H1 (cell line): ENCODE results near the gene HTR2B. TPM values are rescaled to one million over a fixed set of nuclear protein-coding genes. Genes with fewer than 3 reads are reported as not detected.

Source experiments
- CTCF ChIA-PET: fragments of 300-600 bp; sonication (Branson Sonifier 250); formaldehyde crosslinking; loops from one replicate; lab custom pipeline; 2021; ENCODE audit not compliant: partially characterized antibody; lab: Charles Lee
- POLR2A ChIA-PET: fragments of 300-600 bp; sonication (Branson Sonifier 250); formaldehyde crosslinking; loops from one replicate; lab custom pipeline; 2021; ENCODE audit warnings: inconsistent platforms; ENCODE audit not compliant: partially characterized antibody; lab: Charles Lee
- DNase-seq, 2 experiments: peaks; one replicate each; pipeline versions ENCODE4 v3.0.0 to v3.0.0-alpha.2; 2010 to 2022; ENCODE audit warnings: low spot score in 2 of 2, low read depth in 1 of 2, mixed read lengths in 1 of 2
- FAIRE-seq: peaks from 2 replicates; lab custom pipeline; 2011; peaks lifted over from hg19 to GRCh38; lab: Jason Lieb, UNC
- H2AFZ ChIP-seq: 2 replicates; pipeline ENCODE4 v1.8.1; 2012; ENCODE audit warnings: low read length, inconsistent platforms
- H2AK5ac ChIP-seq: 2 replicates; pipeline ENCODE4 v1.6.1; 2013; ENCODE audit warnings: low read depth, low read length
- H2BK120ac ChIP-seq: replicated peaks from 2 replicates; pipeline ENCODE3; 2013; ENCODE audit warnings: low read depth, low read length, inconsistent platforms
- H2BK12ac ChIP-seq: 2 replicates; pipeline ENCODE4 v1.6.1; 2013; ENCODE audit warnings: low read depth, low read length
- H2BK15ac ChIP-seq: 2 replicates; pipeline ENCODE4 v1.6.1; 2013; ENCODE audit warnings: low read length
- H2BK20ac ChIP-seq: 2 replicates; pipeline ENCODE4 v1.6.1; 2013; ENCODE audit warnings: low read length
- H2BK5ac ChIP-seq: 2 replicates; pipeline ENCODE4 v1.6.1; 2013; ENCODE audit warnings: low read depth, low read length
- H3K14ac ChIP-seq: 2 replicates; pipeline ENCODE4 v1.6.1; 2013; ENCODE audit warnings: inconsistent platforms; ENCODE audit not compliant: insufficient read length
- H3K18ac ChIP-seq: 2 replicates; pipeline ENCODE4 v1.6.1; 2013; ENCODE audit warnings: low read length; ENCODE audit errors: extremely low read depth
- H3K23ac ChIP-seq: 2 replicates; pipeline ENCODE4 v1.6.1; 2013; ENCODE audit warnings: inconsistent platforms; ENCODE audit not compliant: insufficient read length
- H3K23me2 ChIP-seq: 2 replicates; pipeline ENCODE4 v1.6.1; 2013; ENCODE audit warnings: low read depth, low read length
- H3K27ac ChIP-seq: 2 replicates; pipeline ENCODE4 v1.6.1; 2011; ENCODE audit warnings: low read depth, low read length, inconsistent platforms
- H3K27me3 ChIP-seq, 4 experiments: replicated peaks in 1 of 4; 1 replicate in 1 of 4; 2 replicates in 3 of 4; pipeline versions ENCODE4 v1.6.1 to v1.8.1; 2011 to 2013; ENCODE audit warnings: low read length in 3 of 4, mild to moderate bottlenecking in 3 of 4, inconsistent platforms in 2 of 4, mixed read lengths in 2 of 4, moderate library complexity in 1 of 4; ENCODE audit not compliant: control insufficient read depth in 3 of 4, insufficient read depth in 3 of 4; ENCODE audit errors: extremely low read depth in 1 of 4
- H3K36me3 ChIP-seq, 4 experiments: 2 replicates each; pipeline versions ENCODE4 v1.6.1 to v1.8.1; 2011 to 2013; ENCODE audit warnings: mild to moderate bottlenecking in 4 of 4, low read length in 3 of 4, moderate library complexity in 2 of 4, control low read depth in 1 of 4, inconsistent platforms in 1 of 4; ENCODE audit not compliant: insufficient read depth in 4 of 4, control insufficient read depth in 2 of 4
- H3K4ac ChIP-seq: replicated peaks from 2 replicates; pipeline ENCODE3; 2013; ENCODE audit warnings: low read length, low read depth, mixed read lengths, inconsistent platforms; ENCODE audit not compliant: insufficient read length
- H3K4me1 ChIP-seq, 4 experiments: replicated peaks in 1 of 4; 1 replicate in 1 of 4; 2 replicates in 3 of 4; pipeline versions ENCODE4 v1.6.1 to v1.8.1; 2011 to 2013; ENCODE audit warnings: low read length in 3 of 4, inconsistent platforms in 2 of 4, mixed read lengths in 1 of 4; ENCODE audit not compliant: insufficient read depth in 4 of 4, control insufficient read depth in 3 of 4
- H3K4me2 ChIP-seq, 2 experiments: 2 replicates each; pipeline versions ENCODE4 v1.6.1 to v1.8.1; 2011 to 2013; ENCODE audit warnings: low read depth in 2 of 2, low read length in 2 of 2, control low read depth in 1 of 2, inconsistent platforms in 1 of 2, mild to moderate bottlenecking in 1 of 2; ENCODE audit not compliant: insufficient read depth in 1 of 2
- H3K4me3 ChIP-seq, 4 experiments: fragments of 200-600, 300-600 bp in 1 of 4; sonication (generic), shearing (Covaris generic), sonication (Bioruptor Twin) in 1 of 4; 2 replicates each; pipeline versions ENCODE4 v1.5.1 to v1.8.1; 2011 to 2016; ENCODE audit warnings: low read length in 4 of 4, low read depth in 3 of 4, control low read depth in 2 of 4, inconsistent platforms in 2 of 4, mild to moderate bottlenecking in 2 of 4, mixed read lengths in 1 of 4, moderate library complexity in 1 of 4; ENCODE audit not compliant: insufficient read depth in 2 of 4; ENCODE audit errors: extremely low read depth in 1 of 4
- H3K56ac ChIP-seq: replicated peaks from 2 replicates; pipeline ENCODE3; 2013; ENCODE audit warnings: low read depth, mild to moderate bottlenecking, mixed read lengths, low read length, inconsistent platforms; ENCODE audit not compliant: insufficient read length
- H3K79me1 ChIP-seq: 2 replicates; pipeline ENCODE4 v1.6.1; 2013; ENCODE audit warnings: low read depth, low read length, control low read depth
- H3K79me2 ChIP-seq, 2 experiments: 2 replicates each; pipeline versions ENCODE4 v1.6.1 to v1.8.1; 2012 to 2013; ENCODE audit warnings: low read length in 2 of 2, mild to moderate bottlenecking in 2 of 2, inconsistent platforms in 1 of 2; ENCODE audit not compliant: insufficient read depth in 2 of 2, control insufficient read depth in 1 of 2
- H3K9ac ChIP-seq, 4 experiments: replicated peaks in 1 of 4; 1 replicate in 1 of 4; 2 replicates in 3 of 4; pipeline versions ENCODE4 v1.6.1 to v1.8.1; 2011 to 2013; ENCODE audit warnings: low read depth in 3 of 4, low read length in 3 of 4, control low read depth in 2 of 4, mild to moderate bottlenecking in 2 of 4, moderate library complexity in 2 of 4, inconsistent platforms in 1 of 4; ENCODE audit errors: extremely low read depth in 1 of 4
- H3K9me3 ChIP-seq, 2 experiments: 2 replicates each; pipeline versions ENCODE4 v1.6.1 to v1.8.1; 2012 to 2013; ENCODE audit warnings: mild to moderate bottlenecking in 2 of 2, moderate library complexity in 2 of 2, control low read depth in 1 of 2, inconsistent platforms in 1 of 2, low read depth in 1 of 2, low read length in 1 of 2, mixed read lengths in 1 of 2; ENCODE audit not compliant: insufficient read depth in 2 of 2
- H4K20me1 ChIP-seq, 2 experiments: replicated peaks in 1 of 2; 2 replicates each; pipeline versions ENCODE3 to v1.8.1; 2011 to 2013; ENCODE audit warnings: inconsistent platforms in 2 of 2, low read length in 2 of 2, mild to moderate bottlenecking in 1 of 2; ENCODE audit not compliant: insufficient read depth in 2 of 2, control insufficient read depth in 1 of 2
- H4K5ac ChIP-seq: 2 replicates; pipeline ENCODE4 v1.6.1; 2013; ENCODE audit warnings: low read length, low read depth, mixed read lengths, inconsistent platforms; ENCODE audit not compliant: insufficient read length
- H4K8ac ChIP-seq: 2 replicates; pipeline ENCODE4 v1.8.0; 2013; ENCODE audit warnings: mild to moderate bottlenecking, moderate library complexity, low read length, inconsistent platforms; ENCODE audit not compliant: insufficient read depth; ENCODE audit errors: extremely low read depth
- H4K91ac ChIP-seq: replicated peaks from 2 replicates; pipeline ENCODE3; 2013; ENCODE audit warnings: low read length, mixed read lengths, inconsistent platforms; ENCODE audit not compliant: insufficient read length
- BRCA1 ChIP-seq: IDR thresholded peaks from 2 replicates; pipeline ENCODE4 v1.6.1; 2012; ENCODE audit warnings: low read depth, low read length, improper control_type of control experiment
- GTF2F1 ChIP-seq: IDR thresholded peaks from 2 replicates; pipeline ENCODE4 v1.6.1; 2012; ENCODE audit warnings: low read depth, low read length, improper control_type of control experiment, borderline replicate concordance
- POLR2A ChIP-seq, 2 experiments: IDR thresholded peaks; 1 replicate in 1 of 2; 2 replicates in 1 of 2; pipeline ENCODE4 v1.6.1; 2011; ENCODE audit warnings: low read depth in 2 of 2, low read length in 2 of 2, mild to moderate bottlenecking in 2 of 2; ENCODE audit errors: control extremely low read depth in 1 of 2
- RXRA ChIP-seq: IDR thresholded peaks from 2 replicates; pipeline ENCODE4 v1.6.1; 2011; ENCODE audit warnings: low read depth, mild to moderate bottlenecking, low read length, moderate library complexity; ENCODE audit not compliant: insufficient read depth
- SIN3A ChIP-seq, 2 experiments: IDR thresholded peaks in 1 of 2; conservative IDR thresholded peaks in 1 of 2; 2 replicates each; pipeline ENCODE4 v1.6.1; 2011 to 2012; ENCODE audit warnings: low read length in 2 of 2, improper control_type of control experiment in 1 of 2, low read depth in 1 of 2, mild to moderate bottlenecking in 1 of 2
- SIX5 ChIP-seq: IDR thresholded peaks from 2 replicates; pipeline ENCODE4 v1.6.1; 2011; ENCODE audit warnings: mild to moderate bottlenecking, low read depth, low read length
- WGBS, 2 experiments: shearing (Covaris generic) in 1 of 2; methylation state at CpG; one replicate each; pipeline versions ENCODE4 v1.1.6 to v1.1.7; 2013 to 2015; ENCODE audit warnings: low lambda C conversion rate in 2 of 2, mixed read lengths in 2 of 2, inconsistent platforms in 1 of 2, low coverage in 1 of 2, missing lambda C conversion rate in 1 of 2; ENCODE audit not compliant: insufficient replicate concordance in 2 of 2, insufficient coverage in 1 of 2, insufficient read length in 1 of 2; ENCODE audit errors: extremely low coverage in 1 of 2, missing lambda C conversion rate in 1 of 2; 5-methylcytosine and 5-hydroxymethylcytosine counted together
- polyA plus RNA-seq, 7 experiments: library from polyadenylated mRNA; depleted of rRNA in 3 of 7; stranded (reverse) in 5 of 7; unstranded in 2 of 7; fragments of >200 nt in 5 of 7; fragments of 200-250 nt in 2 of 7; gene quantifications; 1 replicate in 5 of 7; 2 replicates in 1 of 7; 4 replicates in 1 of 7; pipeline versions ENCODE4 v1.2.1 to v1.2.3, GENCODE V29; 2011 to 2013; ENCODE audit warnings: missing spikeins in 2 of 7, mixed read lengths in 2 of 7
- total RNA-seq: library from RNA; stranded (reverse); fragmentation: NEBNext Ultra II Directional; extraction: Animal tissue kit (Norgen Biotek cat#: 25700); gene quantifications from 2 replicates; pipeline ENCODE4 v1.2.1, GENCODE V29; 2021
- TF ChIP-seq, protein P1 (sequence below): IDR thresholded peaks from 2 replicates; pipeline ENCODE4 v1.6.1; 2011; ENCODE audit warnings: low read length, improper control_type of control experiment
- TF ChIP-seq, protein P2 (sequence below): IDR thresholded peaks from 2 replicates; pipeline ENCODE4 v1.6.1; 2012; ENCODE audit warnings: inconsistent platforms

Gene HTR2B
- total and polyA plus RNA-seq, 2 of the 8 experiments (the other 6 are each of a cell fraction or from before 2014, with no cell fraction given), result not detected

DNA sequence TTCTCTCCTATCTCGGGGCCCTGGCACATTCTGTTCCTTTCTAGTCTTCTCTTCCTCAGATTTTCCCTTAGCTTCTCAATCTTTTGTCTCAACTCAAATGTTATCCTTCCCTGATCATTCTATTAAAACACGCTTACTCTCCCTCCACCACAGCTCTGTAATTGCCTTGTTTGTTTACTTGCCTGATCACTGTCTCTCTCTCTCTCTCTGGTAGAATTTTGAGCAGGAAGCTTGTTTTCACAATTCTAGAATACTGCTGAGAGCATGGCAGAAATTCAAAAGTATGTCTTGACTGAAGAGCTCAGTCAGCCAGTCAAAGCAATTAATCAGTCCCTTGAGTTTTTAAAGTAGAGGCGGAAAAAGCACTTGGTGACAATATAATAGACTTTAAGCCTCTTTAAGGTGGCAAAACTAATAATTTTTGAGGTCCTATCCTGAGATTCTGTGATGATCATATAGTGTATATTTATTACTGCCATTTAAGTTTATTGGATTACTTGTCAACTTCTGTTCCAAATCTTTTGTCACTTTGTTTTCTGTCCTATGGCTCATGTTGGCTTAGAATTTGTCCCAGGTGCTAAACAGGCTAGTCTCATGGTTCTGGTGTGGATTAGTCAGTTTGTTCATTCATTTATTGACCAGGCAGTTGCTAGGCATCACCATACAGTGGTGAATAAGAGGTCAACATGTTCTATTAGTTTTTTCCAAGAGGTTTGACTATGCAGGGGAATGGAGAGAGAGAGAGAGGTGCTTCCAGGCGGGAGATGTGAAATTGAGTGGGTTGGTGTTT is 65.9 kb downstream of the HTR2B start:
- Histone ChIP-seq H3K36me3 (peaks cover 15 to 26% (median 21%) of the 10 kb centered on the region in 4 experiments), H3K23me2 (peaks cover 9% of the 10 kb centered on the region), H4K5ac (no peak overlapping the region), H3K4ac (no peak overlapping the region), H2BK5ac (no peak overlapping the region), H3K23ac (no peak overlapping the region), H3K18ac (no peak overlapping the region), H2BK20ac (no peak overlapping the region), H2AFZ (no peak overlapping the region), H3K79me1 (no peaks in the 10 kb centered on the region; the same call in 1 of the 2 replicates), H4K20me1 (peaks cover 2 to 10% of the 10 kb centered on the region in 2 experiments), H3K14ac (no peak overlapping the region), H3K9me3 (no peaks in the 10 kb centered on the region), H3K4me1 (peaks cover 0 to 8% (median under 1%) of the 10 kb centered on the region in 4 experiments; a peak in 4 of 7 replicates), H3K56ac (no peak overlapping the region), H3K9ac (no peak overlapping the region), H3K79me2 (peaks cover 26 to 47% of the 10 kb centered on the region in 2 experiments), H3K4me3 (peak overlapping the region in 1 of 4 experiments; percentile 99; a peak in 2 of 8 replicates), H4K91ac (no peak overlapping the region), H2BK15ac (no peak overlapping the region), H2BK12ac (no peak overlapping the region), H3K4me2 (peak overlapping the region; percentile 19 to 91; a peak in 2 of 4 replicates), H3K27me3 (peaks cover 0 to 3% (median 1%) of the 10 kb centered on the region in 4 experiments; a peak in 2 of 7 replicates), H2AK5ac (no peak overlapping the region), H4K8ac (no peak overlapping the region), H3K27ac (no peak overlapping the region), H2BK120ac (no peak overlapping the region)
- no peak for DNase-seq
- POLR2A ChIA-PET, result interaction anchor here (0.7 to 1.7 kb wide), 4 partner anchors 16 to 405 kb away, joined by 3 to 5 read pairs (median 3); partner anchors contain the start of gene NCL
- CTCF ChIA-PET, result interaction anchor here (0.6 to 1.4 kb wide), 7 partner anchors 15 to 1154 kb away, joined by 3 to 6 read pairs (median 3); no protein-coding TSS in a partner anchor
- TF ChIP-seq SIN3A (conservative IDR thresholded peaks at IDR 0.05 in 1 of 2, IDR thresholded peaks at IDR 0.05 in 1 of 2; ENCODE audit: low read depth in 1 of 2, low read length in 2 of 2), result no peak
- TF ChIP-seq, protein P1, sequence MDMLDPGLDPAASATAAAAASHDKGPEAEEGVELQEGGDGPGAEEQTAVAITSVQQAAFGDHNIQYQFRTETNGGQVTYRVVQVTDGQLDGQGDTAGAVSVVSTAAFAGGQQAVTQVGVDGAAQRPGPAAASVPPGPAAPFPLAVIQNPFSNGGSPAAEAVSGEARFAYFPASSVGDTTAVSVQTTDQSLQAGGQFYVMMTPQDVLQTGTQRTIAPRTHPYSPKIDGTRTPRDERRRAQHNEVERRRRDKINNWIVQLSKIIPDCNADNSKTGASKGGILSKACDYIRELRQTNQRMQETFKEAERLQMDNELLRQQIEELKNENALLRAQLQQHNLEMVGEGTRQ, result no peak
- TF ChIP-seq, protein P2, sequence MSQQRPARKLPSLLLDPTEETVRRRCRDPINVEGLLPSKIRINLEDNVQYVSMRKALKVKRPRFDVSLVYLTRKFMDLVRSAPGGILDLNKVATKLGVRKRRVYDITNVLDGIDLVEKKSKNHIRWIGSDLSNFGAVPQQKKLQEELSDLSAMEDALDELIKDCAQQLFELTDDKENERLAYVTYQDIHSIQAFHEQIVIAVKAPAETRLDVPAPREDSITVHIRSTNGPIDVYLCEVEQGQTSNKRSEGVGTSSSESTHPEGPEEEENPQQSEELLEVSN, result no peak
- TF ChIP-seq POLR2A (IDR thresholded peaks at IDR 0.05; ENCODE audit: control extremely low read depth in 1 of 2, low read depth in 2 of 2, low read length in 2 of 2), result no peak
- TF ChIP-seq GTF2F1, result no peak
- no peak for TF ChIP-seq BRCA1
- TF ChIP-seq RXRA, result no peak
- no peak for TF ChIP-seq SIX5
- no peak for FAIRE-seq
- 87 to 100% methylated on average over 1 to 4 of the region's 4 CpGs for WGBS, 2 experiments
